T-helper 9 cell (primary cell): ENCODE data around the gene RNF20.

Source experiments
- DNase-seq: peaks from one replicate; pipeline ENCODE4 v3.0.0-alpha.2; 2020

The RNF20 gene

GRCh38 chr9:101590901-101591300 is 57.2 kb downstream of the RNF20 start:
- no peak for DNase-seq

GRCh38 chr9:101591787-101592446 is 58.3 kb downstream of the RNF20 start:
- DNase-seq, result no peak

GRCh38 chr9:101592788-101593187 is 59.1 kb downstream of the RNF20 start:
- no peak for DNase-seq

GRCh38 chr9:101593345-101593744 is 59.7 kb downstream of the RNF20 start:
- no peak for DNase-seq

GRCh38 chr9:101594796-101595195 is 61.1 kb downstream of the RNF20 start, which contains the start of gene PPP3R2:
TSS of gene PPP3R2 (minus strand) at chr9:101594969. CDS start at chr9:101594921, 48 bp downstream.
- no peak for DNase-seq

GRCh38 chr9:101601904-101602765 is 68.5 kb downstream of the RNF20 start:
- no peak for DNase-seq

GRCh38 chr9:101604296-101604695 is 70.6 kb downstream of the RNF20 start:
- no peak for DNase-seq

- no peak for DNase-seq
Observed at GRCh38 chr9:101605547-101605946, 71.9 kb downstream of the RNF20 start.
